Measurements from ENCODE around the gene QRFP. TPM values are rescaled to one million over a fixed set of nuclear protein-coding genes. Genes with fewer than 3 reads are reported as not detected.

Gene QRFP
- total and polyA plus RNA-seq, 2 experiments from 2014 or later: 0.45 TPM; not detected in 1

- peaks cover 38% of the 10 kb centered on the region for H3K27me3 ChIP-seq
- no peak for TF ChIP-seq CTCF (IDR thresholded peaks at IDR 0.05; ENCODE audit: low read depth, low read length)
- H3K9me3 ChIP-seq (ENCODE audit: low read depth): no peaks in the 10 kb centered on the region
- DNase-seq (ENCODE audit: low read depth in 1 of 2, low spot score in 1 of 2): no peak
- H3K4me3 ChIP-seq: no peak overlapping the region
- no peak overlapping the region for H3K27ac ChIP-seq
- peaks cover 5% of the 10 kb centered on the region for H3K4me1 ChIP-seq (ENCODE audit: low read depth)
- H3K36me3 ChIP-seq: no peaks in the 10 kb centered on the region
Measured at GRCh38 chr9:130935648-130936271, 39.1 kb upstream of the QRFP start.

GRCh38 chr9:130934702-130935647 is 38.4 kb upstream of the QRFP start:
- peaks cover 30% of the 10 kb centered on the region for H3K27me3 ChIP-seq
- H3K4me3 ChIP-seq: no peak overlapping the region
- peaks cover 5% of the 10 kb centered on the region for H3K4me1 ChIP-seq (ENCODE audit: low read depth)
- no peak for TF ChIP-seq CTCF (IDR thresholded peaks at IDR 0.05; ENCODE audit: low read depth, low read length)
- H3K36me3 ChIP-seq: no peaks in the 10 kb centered on the region
- H3K27ac ChIP-seq: no peak overlapping the region
- DNase-seq (ENCODE audit: low read depth in 1 of 2, low spot score in 1 of 2): no peak
- H3K9me3 ChIP-seq (ENCODE audit: low read depth): no peaks in the 10 kb centered on the region

GRCh38 chr9:130934246-130934645 is 37.6 kb upstream of the QRFP start:
- TF ChIP-seq CTCF (IDR thresholded peaks at IDR 0.05; ENCODE audit: low read depth, low read length): no peak
- Histone ChIP-seq H3K4me3 (no peak overlapping the region), H3K27me3 (peaks cover 23% of the 10 kb centered on the region), H3K27ac (no peak overlapping the region), H3K36me3 (no peaks in the 10 kb centered on the region), H3K4me1 (ENCODE audit: low read depth) (peaks cover 5% of the 10 kb centered on the region), H3K9me3 (ENCODE audit: low read depth) (no peaks in the 10 kb centered on the region)
- DNase-seq (ENCODE audit: low read depth in 1 of 2, low spot score in 1 of 2): no peak

- H3K36me3 ChIP-seq: no peaks in the 10 kb centered on the region
- no peak for TF ChIP-seq CTCF (IDR thresholded peaks at IDR 0.05; ENCODE audit: low read depth, low read length)
- peak in 1 of 2 donors; percentile 67 for DNase-seq (ENCODE audit: low read depth in 1 of 2, low spot score in 1 of 2)
- peaks cover 5% of the 10 kb centered on the region for H3K4me1 ChIP-seq (ENCODE audit: low read depth)
- no peak overlapping the region for H3K4me3 ChIP-seq
- peaks cover 15% of the 10 kb centered on the region for H3K27me3 ChIP-seq
- no peaks in the 10 kb centered on the region for H3K9me3 ChIP-seq (ENCODE audit: low read depth)
- no peak overlapping the region for H3K27ac ChIP-seq
Measured at GRCh38 chr9:130933114-130934046, 36.8 kb upstream of the QRFP start.
